ENCODE results near the gene MEGF8.

MEGF8 gene

DNA sequence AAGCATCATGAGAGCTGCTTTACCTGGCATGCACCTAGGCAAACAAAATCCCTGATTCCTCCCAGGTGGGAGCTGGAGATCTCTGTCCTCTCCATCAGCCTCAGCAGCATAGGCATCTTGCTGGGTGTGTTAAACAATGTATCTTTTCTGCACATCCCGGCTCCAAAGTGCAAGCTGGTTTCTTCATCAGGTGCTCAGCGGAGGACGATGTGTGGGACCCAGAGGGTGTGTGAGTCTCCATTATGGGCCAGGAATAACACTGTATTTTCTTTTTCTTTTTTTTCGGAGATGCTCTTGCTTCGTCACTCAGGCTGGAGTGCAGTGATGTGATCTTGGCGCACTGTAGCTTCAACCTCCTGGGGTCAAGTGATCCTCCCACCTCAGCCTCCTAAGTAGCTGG lies 54.7 kb downstream of the MEGF8 start:
- DNase-seq (ENCODE audit: low read depth in 2 of 2): no peak

- peak; percentile 41 to 44 for DNase-seq (ENCODE audit: low read depth in 2 of 2)
Observed at GRCh38 chr19:42386974-42387707, 61.7 kb downstream of the MEGF8 start.

- DNase-seq (ENCODE audit: low read depth in 2 of 2): no peak
Observed at GRCh38 chr19:42388851-42389489, 63.5 kb downstream of the MEGF8 start.

DNA sequence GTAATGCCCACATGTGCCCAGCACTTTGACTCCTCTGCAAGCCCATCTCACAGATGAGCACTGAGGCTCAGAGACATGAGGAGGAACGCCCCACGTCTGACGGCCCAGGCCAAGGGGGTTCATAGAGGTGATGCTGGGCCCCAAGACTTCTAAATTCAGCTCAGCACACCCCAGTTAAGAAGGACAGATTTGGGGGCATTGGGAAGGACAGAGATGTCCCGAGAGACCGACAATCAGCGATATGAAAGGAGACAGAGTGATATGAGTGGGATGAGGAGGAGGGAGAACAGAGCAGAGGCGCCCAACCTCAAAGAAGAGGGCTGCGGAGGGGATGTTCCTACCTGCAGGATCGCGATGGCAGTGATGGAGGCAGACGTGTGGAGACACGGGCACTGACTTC lies 64.5 kb downstream of the MEGF8 start, which contains the start of gene CNFN:
TSS of gene CNFN (minus strand) at position 399 of the 400 bp plus-strand sequence. CDS start 1,260 bp downstream, outside the sequence.
- no peak for DNase-seq (ENCODE audit: low read depth in 2 of 2)

DNA sequence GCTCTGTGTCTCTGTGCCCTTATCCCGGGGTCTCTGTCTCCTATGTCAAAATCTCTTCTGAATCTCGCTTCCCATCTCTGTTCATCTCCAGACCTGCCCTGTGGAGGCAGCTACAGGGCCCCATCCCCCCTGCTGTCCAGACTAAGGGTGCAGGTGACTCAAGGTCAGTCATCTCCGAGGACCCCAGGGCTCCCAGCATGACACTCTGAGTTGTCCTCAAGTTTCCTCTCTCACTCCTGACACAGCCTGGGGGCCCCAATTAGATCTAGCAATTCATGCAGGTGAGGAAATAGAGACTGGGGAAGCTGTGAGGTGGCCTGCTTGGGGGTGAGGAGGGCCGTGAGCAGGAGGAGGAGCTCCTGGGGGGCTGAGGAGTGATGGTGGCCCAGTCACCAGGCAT lies 66.7 kb downstream of the MEGF8 start:
- no peak for DNase-seq (ENCODE audit: low read depth in 2 of 2)

- no peak for DNase-seq (ENCODE audit: low read depth in 2 of 2)
Observed at GRCh38 chr19:42394751-42395150, 69.3 kb downstream of the MEGF8 start.

- peak; percentile 86 to 88 for DNase-seq (ENCODE audit: low read depth in 2 of 2)
Observed at GRCh38 chr19:42396381-42397262, 71.2 kb downstream of the MEGF8 start.

DNA sequence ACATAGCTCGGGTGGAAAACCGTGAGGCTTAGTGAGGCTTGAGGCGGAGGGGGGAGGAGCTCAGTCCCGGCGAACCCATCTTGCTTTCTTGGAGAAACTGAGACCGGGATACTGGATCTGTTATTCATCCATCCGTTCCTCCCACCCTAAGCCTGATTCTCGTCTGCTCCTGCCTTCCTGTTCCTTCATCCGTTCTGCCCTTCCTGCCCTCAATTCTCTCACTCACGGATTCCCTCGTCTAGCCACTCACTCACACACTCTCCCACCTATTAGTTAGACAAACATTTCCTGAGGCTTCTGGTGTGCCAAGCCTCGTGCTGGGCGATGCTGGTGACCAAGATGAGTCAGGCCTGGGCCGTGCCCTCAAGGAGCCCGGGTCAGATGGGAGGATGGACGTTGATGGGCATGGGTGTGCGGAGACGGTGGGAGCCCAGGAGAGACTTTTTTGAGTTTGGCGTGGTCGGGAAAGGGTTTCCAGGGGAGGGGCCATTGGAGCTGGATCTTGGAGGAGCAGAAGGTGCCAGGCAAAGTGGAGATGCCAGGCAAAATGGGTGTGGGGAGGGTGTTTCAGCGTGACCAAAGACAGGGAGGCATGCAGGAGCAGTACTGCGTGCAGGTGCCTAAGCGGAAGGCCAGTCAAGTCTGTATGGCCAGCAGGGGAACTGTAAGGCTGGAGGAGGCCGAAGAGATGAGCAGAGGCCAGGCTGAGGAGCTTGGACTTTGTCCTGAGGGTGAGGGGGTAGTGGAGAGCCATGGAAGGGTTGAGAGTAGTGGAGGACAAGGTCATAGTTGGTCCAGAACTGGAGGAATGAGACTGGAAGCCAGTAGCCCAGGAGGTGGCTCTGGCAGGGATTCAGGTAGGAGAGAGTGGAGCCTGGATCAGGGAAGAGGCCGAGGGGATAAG lies 72.1 kb downstream of the MEGF8 start:
- DNase-seq (ENCODE audit: low read depth in 2 of 2): no peak

DNA sequence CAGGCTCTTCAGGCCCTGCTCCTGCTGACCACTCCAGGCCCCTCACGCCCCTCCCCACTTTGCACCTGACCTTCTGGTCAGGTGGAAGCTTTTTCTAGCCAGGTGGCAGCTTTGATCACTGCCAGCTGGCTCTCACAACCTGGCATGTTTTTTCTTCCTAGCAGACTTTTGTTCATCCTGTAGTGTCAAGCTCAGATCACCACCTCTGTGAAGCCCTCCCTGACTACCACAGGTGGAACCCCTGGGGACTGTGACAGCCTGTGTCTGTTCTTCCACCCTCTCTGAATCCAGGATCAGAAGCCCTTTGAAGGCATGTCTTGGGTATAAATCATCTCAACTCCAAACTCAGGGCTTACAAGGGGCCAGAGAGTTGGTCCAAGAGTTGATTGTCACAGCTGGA lies 75.0 kb downstream of the MEGF8 start:
- DNase-seq (ENCODE audit: low read depth in 2 of 2): no peak

DNA sequence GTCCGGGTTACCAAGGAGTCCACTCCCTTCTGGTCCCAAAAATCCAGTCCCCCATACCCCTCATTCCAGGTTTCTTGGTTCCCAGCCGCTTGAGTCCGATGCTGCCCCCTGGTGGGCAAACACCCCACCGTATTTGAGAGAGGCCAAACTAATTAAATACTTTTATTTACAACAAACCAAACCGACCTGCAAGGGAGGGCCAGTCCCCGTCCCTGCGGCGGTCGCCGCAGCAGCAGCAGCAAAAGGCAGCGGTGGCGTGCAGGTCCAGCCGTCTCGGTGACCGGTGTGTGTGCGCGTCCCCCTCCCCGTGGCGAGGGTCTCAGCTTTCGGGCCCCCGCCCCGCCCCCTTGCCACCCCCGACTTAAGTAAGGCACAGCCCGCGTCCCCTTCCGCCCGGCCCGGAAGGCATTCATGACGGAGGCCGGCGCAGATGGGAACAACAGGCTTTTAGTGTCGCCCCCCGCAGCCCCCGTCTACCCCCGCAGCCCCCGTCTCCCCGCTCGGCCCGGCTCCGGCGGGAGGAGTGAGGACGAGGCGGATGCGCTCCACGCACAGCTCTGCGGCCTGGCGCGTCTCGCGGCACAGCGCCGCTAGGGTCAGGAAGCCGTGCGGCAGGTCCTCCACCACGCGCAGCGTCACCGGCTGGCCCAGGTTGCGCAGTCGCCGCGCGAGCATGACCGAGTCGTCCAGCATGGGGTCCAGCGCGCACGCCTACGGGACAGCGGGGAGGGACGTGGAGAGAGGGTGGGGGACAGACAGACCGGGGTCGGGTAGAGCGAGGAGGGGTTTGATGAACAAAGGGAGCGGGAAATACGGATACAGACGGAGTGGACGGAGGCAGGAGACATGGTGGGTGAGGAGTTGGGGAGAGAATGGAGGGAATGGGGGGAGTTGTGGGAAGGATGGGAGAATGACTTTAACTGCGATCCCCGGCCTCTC lies 76.2 kb downstream of the MEGF8 start:
- DNase-seq (ENCODE audit: low read depth in 2 of 2): peak; percentile 46 to 53

DNA sequence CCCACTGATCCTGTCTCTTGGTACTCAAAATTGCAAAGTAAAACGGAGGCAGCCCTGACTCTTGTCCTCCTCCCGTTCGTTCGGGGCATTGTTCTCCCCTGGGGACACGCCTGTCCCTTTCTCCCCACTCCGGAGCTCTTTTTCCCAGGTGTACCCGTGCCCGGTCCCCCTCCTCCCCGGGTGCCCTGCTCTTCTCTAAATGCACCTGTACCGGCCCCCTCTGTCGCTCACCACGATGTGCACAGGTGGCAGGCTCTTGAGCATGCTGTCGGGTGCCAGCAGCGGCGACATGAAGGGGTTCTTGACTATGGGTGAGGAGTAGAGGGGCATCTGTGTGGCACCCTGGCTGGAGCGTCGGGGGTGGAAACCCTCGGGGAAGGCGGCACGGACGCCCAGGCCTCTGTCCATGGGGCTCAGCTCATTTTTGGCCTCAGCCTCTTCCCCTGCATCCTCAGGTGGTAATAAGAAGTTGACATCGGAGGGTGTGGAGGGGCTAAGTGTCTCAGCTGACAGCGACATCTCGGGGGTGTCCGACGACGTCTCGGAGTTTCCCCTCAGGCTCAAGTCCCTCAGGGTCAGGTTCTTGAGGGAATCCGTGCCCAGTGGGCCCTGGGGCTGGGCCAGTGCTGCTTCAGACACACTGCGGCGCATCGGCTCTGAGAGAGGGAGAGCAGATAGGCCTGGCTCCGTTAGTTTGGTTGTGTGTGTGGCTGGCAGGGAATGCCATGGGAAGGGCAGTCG lies 77.1 kb downstream of the MEGF8 start:
- no peak for DNase-seq (ENCODE audit: low read depth in 2 of 2)

DNA sequence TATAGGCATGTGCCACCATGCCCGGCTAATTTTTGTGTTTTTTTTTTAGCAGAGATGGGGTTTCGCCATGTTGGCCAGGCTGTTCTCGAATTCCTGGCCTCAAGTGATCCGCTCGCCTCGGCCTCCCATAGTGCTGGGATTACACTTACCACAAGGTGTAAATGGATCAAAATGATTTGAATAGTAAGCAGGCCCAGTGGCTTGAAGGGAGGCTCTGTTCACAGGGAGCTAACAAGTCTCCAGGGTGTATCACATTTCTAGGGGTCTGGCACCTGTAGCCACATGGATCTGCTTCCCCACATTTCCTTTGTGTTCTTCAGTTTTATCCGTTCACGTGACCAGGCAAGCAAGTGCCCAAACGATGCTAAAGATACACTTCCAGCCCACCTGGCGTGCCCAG lies 78.2 kb downstream of the MEGF8 start:
- DNase-seq (ENCODE audit: low read depth in 2 of 2): no peak

- no peak for DNase-seq (ENCODE audit: low read depth in 2 of 2)
Observed at GRCh38 chr19:42406111-42406510, 80.7 kb downstream of the MEGF8 start.

DNA sequence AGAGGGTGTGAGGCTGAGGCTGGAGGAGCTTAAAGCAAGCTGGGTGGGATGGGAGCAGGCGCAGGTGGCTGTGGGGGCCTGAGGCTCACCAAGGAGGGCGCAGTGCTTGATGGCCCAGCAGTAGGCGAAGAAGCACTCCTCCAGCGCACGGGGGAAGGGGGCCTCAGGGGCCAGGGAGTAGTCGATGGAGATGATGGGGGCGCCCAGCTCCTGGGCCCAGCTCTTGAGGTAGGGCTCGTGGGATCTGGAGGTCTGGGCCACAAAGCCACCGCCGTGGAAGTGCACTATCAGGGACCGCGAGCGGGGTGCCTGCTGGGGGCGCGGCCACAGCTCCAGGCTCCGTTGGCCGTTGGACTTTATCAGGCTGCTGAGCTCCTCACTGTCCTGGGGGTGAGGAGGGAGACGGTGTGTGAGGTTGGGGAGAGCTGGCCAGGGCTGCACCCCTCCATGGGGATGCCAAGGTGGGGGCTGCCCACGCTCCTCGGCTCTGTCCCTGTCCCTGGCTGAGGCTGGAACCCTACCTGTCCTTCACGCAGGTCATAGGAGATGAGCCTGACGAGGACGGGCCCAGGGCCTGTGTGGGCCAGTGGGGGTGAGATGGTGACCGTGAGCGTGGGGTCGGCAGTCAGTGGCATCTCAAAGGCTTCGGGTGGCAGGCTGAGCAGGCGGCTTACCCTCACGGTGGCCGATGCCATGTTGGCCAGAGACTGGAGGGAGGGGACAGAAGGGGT lies 81.8 kb downstream of the MEGF8 start:
- no peak for DNase-seq (ENCODE audit: low read depth in 2 of 2)

DNA sequence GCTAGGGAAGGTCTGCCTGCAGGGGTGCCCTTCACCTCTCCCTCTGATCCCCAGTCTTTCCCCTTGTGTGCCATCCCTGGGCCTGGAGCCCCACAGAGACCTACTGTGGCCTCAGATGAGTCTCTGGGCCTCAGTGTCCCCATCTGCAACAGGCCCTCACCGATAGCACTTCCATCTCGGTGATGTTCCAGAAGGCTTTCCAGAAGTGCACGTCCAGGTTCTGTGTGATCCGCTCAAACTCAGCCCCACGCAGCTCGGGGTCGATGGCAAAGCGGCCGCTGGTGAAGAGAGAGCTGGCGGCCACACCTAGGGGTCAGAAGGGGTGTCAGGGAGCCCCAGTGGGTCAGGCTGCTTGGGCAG lies 82.4 kb downstream of the MEGF8 start:
- no peak for DNase-seq (ENCODE audit: low read depth in 2 of 2)

DNA sequence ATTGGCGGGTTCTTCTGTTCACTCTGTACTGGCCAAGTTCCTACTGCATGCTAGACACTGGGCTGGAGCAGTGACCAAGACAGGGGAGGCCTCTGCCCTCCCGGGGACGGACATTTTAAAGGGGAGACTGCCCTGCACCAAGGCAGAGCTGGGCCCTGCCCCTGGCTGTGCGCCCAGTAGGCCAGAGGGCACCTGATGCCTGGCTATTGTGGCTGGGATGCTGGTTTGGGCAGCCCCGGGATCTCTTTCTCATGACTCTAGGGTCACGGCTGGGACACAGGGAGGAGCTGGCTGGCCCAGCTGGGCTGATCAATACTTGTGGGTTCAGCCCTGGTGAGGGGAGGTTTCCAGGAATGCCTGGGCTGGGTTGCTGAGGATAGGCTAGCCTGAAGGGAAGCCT lies 84.0 kb downstream of the MEGF8 start:
- DNase-seq (ENCODE audit: low read depth in 2 of 2): no peak

- no peak for DNase-seq (ENCODE audit: low read depth in 2 of 2)
Observed at GRCh38 chr19:42410371-42410770, 84.9 kb downstream of the MEGF8 start.

DNA sequence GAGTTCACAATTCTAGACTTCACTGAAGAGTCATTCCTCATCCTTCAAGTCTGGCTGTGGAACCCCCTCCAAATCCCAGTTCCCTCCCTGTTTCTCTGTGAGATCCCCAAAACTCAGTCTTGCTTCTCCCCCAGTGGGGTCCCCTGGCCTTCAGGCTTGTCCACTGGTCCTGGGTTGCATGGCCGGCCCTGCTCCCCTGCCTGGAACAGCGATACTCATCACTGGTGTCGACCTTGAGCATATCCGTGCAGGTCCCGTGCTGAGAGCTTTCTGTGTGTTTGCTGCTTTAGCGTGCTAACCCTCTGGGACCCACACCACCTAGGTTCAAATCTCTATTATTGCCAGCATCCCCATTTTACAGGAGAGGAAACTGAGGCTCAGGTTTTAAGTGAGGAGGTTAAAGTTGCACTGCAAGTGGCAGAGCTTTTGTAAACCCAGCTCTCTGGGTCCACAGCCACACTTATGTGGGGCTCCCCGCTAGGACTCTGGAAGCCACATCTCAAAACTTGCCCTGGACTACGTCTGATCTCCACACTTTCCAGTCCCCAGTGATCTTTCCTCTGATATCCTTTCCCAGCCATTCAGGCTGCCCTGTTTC lies 86.2 kb downstream of the MEGF8 start:
- DNase-seq (ENCODE audit: low read depth in 2 of 2): no peak

DNA sequence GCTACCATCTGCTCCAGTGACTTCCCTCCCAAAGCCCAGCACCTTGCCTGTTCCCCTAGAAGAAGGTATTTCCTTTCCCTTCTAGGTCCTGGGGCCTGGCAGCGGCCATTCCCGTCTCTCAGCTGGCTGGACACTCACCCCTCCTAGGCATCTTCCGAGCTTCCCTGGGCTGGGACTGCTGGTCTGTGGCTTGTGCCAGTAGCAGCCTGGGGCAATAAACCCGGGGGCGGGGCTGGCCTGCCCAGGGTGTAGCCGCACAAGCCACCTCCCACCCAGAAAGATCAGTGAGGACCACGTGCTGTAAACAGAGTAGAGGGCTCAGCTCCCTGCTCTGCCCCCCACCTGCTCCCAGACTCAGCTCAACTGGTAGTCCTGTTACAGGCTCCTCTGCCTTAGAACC lies 86.8 kb downstream of the MEGF8 start:
- no peak for DNase-seq (ENCODE audit: low read depth in 2 of 2)
